B cell (primary cell): ENCODE results near the gene DYNLT1. TPM values are rescaled to one million over a fixed set of nuclear protein-coding genes. Genes with fewer than 3 reads are reported as not detected.

Experiments
- ATAC-seq: fragments of 200-7000 bp; cut with Tn5 transposase; one replicate; pipeline ENCODE4 v1.10.0; 2021; ENCODE audit warnings: low read depth, mild to moderate bottlenecking, moderate number of reproducible peaks, moderate library complexity
- CTCF ChIA-PET: fragments of 350-600 bp; sonication (Branson Sonifier 250); formaldehyde crosslinking; loops from one replicate; lab custom pipeline; 2021; ENCODE audit warnings: antibody characterized with exemption, inconsistent platforms; lab: Charles Lee
- POLR2A ChIA-PET: fragments of 350-600 bp; sonication (Branson Sonifier 250); formaldehyde crosslinking; loops from one replicate; lab custom pipeline; 2021; ENCODE audit warnings: antibody characterized with exemption; lab: Charles Lee
- DNase-seq: peaks from one replicate; pipeline ENCODE4 v3.0.0; 2013
- H2AFZ ChIP-seq: 2 replicates; pipeline ENCODE4 v1.6.1; 2012; ENCODE audit warnings: mild to moderate bottlenecking, low read depth, low read length; ENCODE audit not compliant: insufficient read depth, poor library complexity, severe bottlenecking
- H3K27ac ChIP-seq, 2 donors: 1 replicate in 1 of 2; 2 replicates in 1 of 2; pipeline ENCODE4 v1.5.1; 2012 to 2013; ENCODE audit warnings: low read length in 2 of 2, mild to moderate bottlenecking in 2 of 2, moderate library complexity in 1 of 2
- H3K27me3 ChIP-seq, 4 experiments: fragments of 200-600 bp in 1 of 4; sonication (generic) in 1 of 4; replicated peaks in 1 of 4; 1 replicate in 2 of 4; 2 replicates in 2 of 4; pipeline versions ENCODE4 v1.6.1 to v1.7.0; 2013 to 2016; ENCODE audit warnings: low read length in 3 of 4, mild to moderate bottlenecking in 2 of 4, mixed read lengths in 1 of 4, moderate library complexity in 1 of 4; ENCODE audit not compliant: insufficient read depth in 4 of 4, control insufficient read depth in 3 of 4; ENCODE audit errors: control extremely low read depth in 1 of 4
- H3K36me3 ChIP-seq, 2 experiments: replicated peaks in 1 of 2; 1 replicate in 1 of 2; 2 replicates in 1 of 2; pipeline versions ENCODE4 v1.6.1 to v1.7.1; 2013; ENCODE audit warnings: low read length in 1 of 2; ENCODE audit not compliant: insufficient read depth in 2 of 2, control insufficient read depth in 1 of 2; ENCODE audit errors: control extremely low read depth in 1 of 2, extremely low read depth in 1 of 2
- H3K4me1 ChIP-seq, 2 donors: fragments of 200-600 bp in 1 of 2; sonication (generic) in 1 of 2; 1 replicate in 1 of 2; 2 replicates in 1 of 2; pipeline versions ENCODE4 v1.5.1 to v1.6.1; 2013 to 2017; ENCODE audit warnings: low read length in 2 of 2; ENCODE audit not compliant: control insufficient read depth in 2 of 2, insufficient read depth in 2 of 2
- H3K4me2 ChIP-seq: replicated peaks from 2 replicates; pipeline ENCODE3; 2012; ENCODE audit warnings: mild to moderate bottlenecking, low read depth, low read length; ENCODE audit not compliant: poor library complexity, severe bottlenecking
- H3K4me3 ChIP-seq, 5 experiments: fragments of 200-600 bp in 1 of 5; sonication (generic) in 1 of 5; 1 replicate in 3 of 5; 2 replicates in 2 of 5; pipeline versions ENCODE4 v1.5.1 to v1.7.0; 2011 to 2016; ENCODE audit warnings: low read length in 4 of 5, mild to moderate bottlenecking in 4 of 5, low read depth in 2 of 5, control low read depth in 1 of 5, moderate library complexity in 1 of 5; ENCODE audit not compliant: insufficient read depth in 1 of 5; ENCODE audit errors: control extremely low read depth in 1 of 5, extremely low read depth in 1 of 5
- H3K79me2 ChIP-seq: fragments of 200-600 bp; sonication (generic); one replicate; pipeline ENCODE4 v1.6.0; 2016; ENCODE audit warnings: low read length; ENCODE audit not compliant: control insufficient read depth, insufficient read depth
- H3K9ac ChIP-seq: fragments of 200-600 bp; sonication (generic); 2 replicates; pipeline ENCODE4 v1.6.1; 2017; ENCODE audit warnings: mild to moderate bottlenecking, low read length, moderate library complexity
- H3K9me3 ChIP-seq, 3 donors: one replicate each; pipeline versions ENCODE4 v1.6.1 to v1.7.1; 2013; ENCODE audit warnings: low read length in 2 of 3; ENCODE audit not compliant: control insufficient read depth in 2 of 3, insufficient read depth in 1 of 3; ENCODE audit errors: control extremely low read depth in 1 of 3
- H4K20me1 ChIP-seq: 2 replicates; pipeline ENCODE4 v1.6.0; 2012; ENCODE audit warnings: mild to moderate bottlenecking, low read length; ENCODE audit not compliant: insufficient read depth, control insufficient read depth, poor library complexity, severe bottlenecking
- H3K27ac Mint-ChIP-seq: one replicate; pipeline ENCODE4 v1.8.0; 2021; ENCODE audit warnings: mixed read lengths
- H3K27me3 Mint-ChIP-seq: one replicate; pipeline ENCODE4 v1.8.0; 2021; ENCODE audit warnings: mixed read lengths
- H3K4me1 Mint-ChIP-seq: one replicate; pipeline ENCODE4 v1.8.0; 2021; ENCODE audit warnings: mixed read lengths
- H3K4me3 Mint-ChIP-seq: one replicate; pipeline ENCODE4 v1.8.0; 2021; ENCODE audit warnings: mixed read lengths
- H3K9me3 Mint-ChIP-seq: one replicate; pipeline ENCODE4 v1.8.0; 2022; ENCODE audit warnings: mixed read lengths; ENCODE audit not compliant: insufficient read depth
- EZH2 ChIP-seq: IDR thresholded peaks from 2 replicates; pipeline ENCODE4 v1.6.1; 2012; ENCODE audit warnings: borderline replicate concordance, low read depth, mild to moderate bottlenecking, moderate library complexity, low read length; ENCODE audit not compliant: insufficient read depth, poor library complexity, severe bottlenecking
- whole genome bisulfite sequencing: methylation state at CpG from one replicate; pipeline ENCODE4 v1.1.5; 2013; ENCODE audit warnings: missing lambda C conversion rate; ENCODE audit not compliant: insufficient coverage; 5-methylcytosine and 5-hydroxymethylcytosine counted together
- intact Hi-C: fragments of 100-400 bp; cut with micrococcal nuclease; formaldehyde crosslinking; loops from one replicate; pipeline ENCODE4 v1.10.0; 2022
- polyA plus RNA-seq: library from polyadenylated mRNA; depleted of rRNA; stranded (reverse); fragments of >200 nt; gene quantifications from 2 replicates; pipeline ENCODE4 v1.2.3, GENCODE V29; 2012
- total RNA-seq, 2 donors: library from RNA; stranded (reverse); fragments of 120-200 nt in 1 of 2; gene quantifications; 1 replicate in 1 of 2; 2 replicates in 1 of 2; pipeline versions ENCODE4 v1.2.3 to v1.2.4, GENCODE V29; 2013 to 2022
- TF ChIP-seq, protein P1 (sequence below): fragments of 200-600 bp; IDR thresholded peaks from one replicate; pipeline ENCODE4 v1.8.0; 2022; ENCODE audit warnings: antibody characterized with exemption, mild to moderate bottlenecking

DYNLT1 gene
- total and polyA plus RNA-seq, 2 donors (not counting 1 experiment from before 2014, with no cell fraction given), result 34.8 to 62.6 TPM

DNA sequence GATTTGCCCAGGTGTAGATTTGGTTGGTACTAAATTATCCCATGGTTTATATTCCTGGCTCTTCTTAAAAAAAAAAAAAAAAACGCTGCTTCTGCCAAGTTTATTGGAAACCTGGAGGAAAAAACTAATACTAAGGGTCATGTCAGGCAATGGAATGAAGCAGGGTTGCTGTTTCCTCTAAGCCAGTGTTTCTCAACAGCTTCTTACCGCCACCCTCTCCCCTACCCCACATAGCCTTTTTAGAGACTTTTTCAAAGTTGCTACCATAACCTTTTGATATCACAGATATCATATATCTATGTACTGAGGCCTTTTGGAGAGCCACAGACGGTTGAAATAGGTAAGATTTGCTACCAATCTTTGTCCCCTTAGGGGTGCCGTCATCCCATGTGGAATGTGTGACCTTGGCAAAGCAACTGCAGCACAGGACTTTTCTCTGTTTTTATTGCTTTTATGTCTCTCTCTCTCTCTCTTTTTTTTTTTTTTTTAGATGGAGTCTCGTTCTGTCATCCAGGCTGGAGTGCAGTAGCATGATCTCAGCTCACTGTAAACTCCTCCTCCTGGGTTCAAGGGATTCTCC, 40.3 kb upstream of the DYNLT1 start:
- ATAC-seq, result no peak
- no peak overlapping the region for H3K4me2 ChIP-seq

DNA sequence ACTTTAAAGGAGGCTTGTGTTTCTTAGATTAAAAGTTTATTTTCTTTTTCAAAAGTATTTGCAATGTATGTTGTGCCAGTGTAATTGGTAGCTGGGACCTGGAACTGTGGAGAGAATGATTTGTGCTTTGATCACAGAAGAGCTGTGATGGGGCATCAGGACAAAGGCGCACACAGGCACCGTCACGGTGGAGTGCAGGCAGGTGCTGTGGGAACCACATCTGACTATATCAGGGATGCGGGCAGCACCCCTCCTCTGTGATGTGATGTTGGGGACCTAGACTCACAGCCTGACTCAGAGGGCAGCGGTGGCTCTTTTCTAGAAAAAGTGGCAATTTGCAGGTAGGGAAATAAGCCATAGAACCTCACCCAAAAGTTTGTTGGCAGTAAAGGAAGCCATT, 39.8 kb upstream of the DYNLT1 start:
- CTCF ChIA-PET, result interaction anchor here (1.0 kb wide), 1 partner anchor 22 kb away, joined by 4 read pairs; no protein-coding TSS in a partner anchor
- Histone ChIP-seq H3K4me3 (no peak overlapping the region), H3K9me3 (peaks cover 0 to 3% (median 0%) of the 10 kb centered on the region in 3 donors), H4K20me1 (no peaks in the 10 kb centered on the region), H3K4me2 (no peak overlapping the region), H3K27ac (no peak overlapping the region), H3K4me1 (peaks cover 17 to 18% of the 10 kb centered on the region in 2 donors), H3K79me2 (no peaks in the 10 kb centered on the region), H3K9ac (no peak overlapping the region), H3K27me3 (no peaks in the 10 kb centered on the region), H2AFZ (no peak overlapping the region), H3K36me3 (no peaks in the 10 kb centered on the region)
- intact Hi-C loops, result no loop called here
- no peak for ATAC-seq
- no peak for TF ChIP-seq EZH2
- TF ChIP-seq, protein P1, sequence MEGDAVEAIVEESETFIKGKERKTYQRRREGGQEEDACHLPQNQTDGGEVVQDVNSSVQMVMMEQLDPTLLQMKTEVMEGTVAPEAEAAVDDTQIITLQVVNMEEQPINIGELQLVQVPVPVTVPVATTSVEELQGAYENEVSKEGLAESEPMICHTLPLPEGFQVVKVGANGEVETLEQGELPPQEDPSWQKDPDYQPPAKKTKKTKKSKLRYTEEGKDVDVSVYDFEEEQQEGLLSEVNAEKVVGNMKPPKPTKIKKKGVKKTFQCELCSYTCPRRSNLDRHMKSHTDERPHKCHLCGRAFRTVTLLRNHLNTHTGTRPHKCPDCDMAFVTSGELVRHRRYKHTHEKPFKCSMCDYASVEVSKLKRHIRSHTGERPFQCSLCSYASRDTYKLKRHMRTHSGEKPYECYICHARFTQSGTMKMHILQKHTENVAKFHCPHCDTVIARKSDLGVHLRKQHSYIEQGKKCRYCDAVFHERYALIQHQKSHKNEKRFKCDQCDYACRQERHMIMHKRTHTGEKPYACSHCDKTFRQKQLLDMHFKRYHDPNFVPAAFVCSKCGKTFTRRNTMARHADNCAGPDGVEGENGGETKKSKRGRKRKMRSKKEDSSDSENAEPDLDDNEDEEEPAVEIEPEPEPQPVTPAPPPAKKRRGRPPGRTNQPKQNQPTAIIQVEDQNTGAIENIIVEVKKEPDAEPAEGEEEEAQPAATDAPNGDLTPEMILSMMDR, result no peak
- POLR2A ChIA-PET, result interaction anchor here (0.6 to 0.7 kb wide), 2 partner anchors 29 to 31 kb away, joined by 3 read pairs; no protein-coding TSS in a partner anchor
- WGBS, result 97% methylated on average over 4 of the region's 5 CpGs
- no peak for DNase-seq
- no peak overlapping the region for H3K4me3 Mint-ChIP-seq
- no peak overlapping the region for H3K27ac Mint-ChIP-seq
- no peaks in the 10 kb centered on the region for H3K9me3 Mint-ChIP-seq
- H3K4me1 Mint-ChIP-seq, result peaks cover 24% of the 10 kb centered on the region
- no peaks in the 10 kb centered on the region for H3K27me3 Mint-ChIP-seq

More for the DNA sequence above, 40.3 kb upstream of the DYNLT1 start:
- no peaks in the 10 kb centered on the region for H4K20me1 ChIP-seq
- no peak overlapping the region for H3K4me3 ChIP-seq
- no peaks in the 10 kb centered on the region for H3K27me3 ChIP-seq
- ChIA-PET CTCF (interaction anchor here (1.0 kb wide), 1 partner anchor 22 kb away, joined by 4 read pairs; no protein-coding TSS in a partner anchor), POLR2A (interaction anchor here (0.6 to 0.7 kb wide), 2 partner anchors 30 to 31 kb away, joined by 3 read pairs; no protein-coding TSS in a partner anchor)
- H3K79me2 ChIP-seq, result no peaks in the 10 kb centered on the region
- 100% methylated on average over 1 of the region's 5 CpGs for WGBS
- no peak for TF ChIP-seq EZH2
- TF ChIP-seq, protein P1, result no peak
- H3K27ac ChIP-seq, result no peak overlapping the region
- no peak overlapping the region for H3K9ac ChIP-seq
- peaks cover 0 to 3% (median 0%) of the 10 kb centered on the region in 3 donors for H3K9me3 ChIP-seq
- peaks cover 24% of the 10 kb centered on the region for H3K4me1 Mint-ChIP-seq
- no peaks in the 10 kb centered on the region for H3K27me3 Mint-ChIP-seq
- H3K9me3 Mint-ChIP-seq, result no peaks in the 10 kb centered on the region
- peaks cover 17 to 18% of the 10 kb centered on the region in 2 donors for H3K4me1 ChIP-seq
- H3K4me3 Mint-ChIP-seq, result no peak overlapping the region
- no peak for DNase-seq
- no peak overlapping the region for H3K27ac Mint-ChIP-seq
- intact Hi-C loops, result loop anchor here (5.0 kb wide), 1 partner anchor 38 kb away; no protein-coding TSS in a partner anchor
- H3K36me3 ChIP-seq, result no peaks in the 10 kb centered on the region
- H2AFZ ChIP-seq, result no peak overlapping the region
